Mammary epithelial cell (primary cell): ENCODE results near the gene AEBP1.

ENCODE experiments used
- CTCF ChIP-seq, 2 donors: IDR thresholded peaks in 1 of 2; conservative IDR thresholded peaks in 1 of 2; 2 replicates each; pipeline ENCODE4 v1.5.1; 2011 to 2012; ENCODE audit warnings: inconsistent platforms in 2 of 2, low read length in 2 of 2, mild to moderate bottlenecking in 2 of 2, control low read depth in 1 of 2, low read depth in 1 of 2; ENCODE audit not compliant: insufficient read depth in 1 of 2; ENCODE audit errors: extremely low read depth in 1 of 2
- EZH2 ChIP-seq: IDR thresholded peaks from 2 replicates; pipeline ENCODE4 v1.6.1; 2012; ENCODE audit warnings: low read length, inconsistent platforms, borderline replicate concordance

GRCh38 chr7:44140341-44140740 is 36.2 kb downstream of the AEBP1 start:
- no peak for TF ChIP-seq CTCF (conservative IDR thresholded peaks at IDR 0.05 in 1 of 2, IDR thresholded peaks at IDR 0.05 in 1 of 2; ENCODE audit: extremely low read depth in 1 of 2, insufficient read depth in 1 of 2, low read depth in 1 of 2, low read length in 2 of 2)
- no peak for TF ChIP-seq EZH2
